DOHH2 (cell line): ENCODE measurements around the gene KIT.
"Not testable (repeated sequence)": the region's sequence is repeated elsewhere in the genome, so short reads cannot be mapped to it uniquely, and the experiment has no call there.

Experiments used
- H3F3A ChIP-seq: fragments of 200-600 bp; sonication (generic), shearing (Covaris generic); 2 replicates; pipeline ENCODE4 v1.6.0; 2016; ENCODE audit warnings: antibody characterized with exemption, mild to moderate bottlenecking; ENCODE audit not compliant: control insufficient read depth, insufficient read depth
- H3K27ac ChIP-seq: fragments of 200-600 bp; sonication (generic); 2 replicates; pipeline ENCODE4 v1.5.1; 2014; ENCODE audit warnings: low read depth, mild to moderate bottlenecking, low read length, moderate library complexity
- H3K27me3 ChIP-seq: fragments of 200-600 bp; sonication (generic); 2 replicates; pipeline ENCODE4 v1.6.1; 2014; ENCODE audit warnings: mild to moderate bottlenecking, low read length, mixed read lengths; ENCODE audit not compliant: control insufficient read depth
- H3K36me3 ChIP-seq: fragments of 200-600 bp; sonication (generic); 2 replicates; pipeline ENCODE4 v1.6.1; 2014; ENCODE audit warnings: mild to moderate bottlenecking, low read length, moderate library complexity, mixed read lengths; ENCODE audit not compliant: control insufficient read depth
- H3K4me1 ChIP-seq: fragments of 200-600 bp; sonication (generic); 2 replicates; pipeline ENCODE4 v1.6.1; 2014; ENCODE audit warnings: mild to moderate bottlenecking, low read length, mixed read lengths; ENCODE audit not compliant: control insufficient read depth
- H3K4me2 ChIP-seq: fragments of 200-600 bp; sonication (generic); 2 replicates; pipeline ENCODE4 v1.6.0; 2014; ENCODE audit warnings: mild to moderate bottlenecking, low read length, moderate library complexity
- H3K4me3 ChIP-seq: fragments of 200-600 bp; sonication (generic); 2 replicates; pipeline ENCODE4 v1.5.1; 2014; ENCODE audit warnings: mild to moderate bottlenecking, low read length, mixed read lengths
- H3K79me2 ChIP-seq: fragments of 200-600 bp; sonication (generic); 2 replicates; pipeline ENCODE4 v1.6.1; 2014; ENCODE audit warnings: mild to moderate bottlenecking, low read length, mixed read lengths; ENCODE audit not compliant: control insufficient read depth
- H3K9me2 ChIP-seq: fragments of 200-600 bp; sonication (generic); replicated peaks from 2 replicates; pipeline ENCODE4 v1.6.1; 2014; ENCODE audit warnings: mild to moderate bottlenecking, low read length, mixed read lengths; ENCODE audit not compliant: control insufficient read depth
- H3K9me3 ChIP-seq: fragments of 200-600 bp; sonication (generic); 2 replicates; pipeline ENCODE4 v1.6.1; 2014; ENCODE audit warnings: antibody characterized with exemption, low read length, mixed read lengths; ENCODE audit not compliant: control insufficient read depth, insufficient read depth
- H4K20me1 ChIP-seq: fragments of 200-600 bp; sonication (generic); 2 replicates; pipeline ENCODE4 v1.6.0; 2014; ENCODE audit warnings: low read depth, mild to moderate bottlenecking, antibody characterized with exemption, low read length, moderate library complexity; ENCODE audit not compliant: control insufficient read depth, insufficient read depth
- CTCF ChIP-seq: fragments of 200-600 bp; sonication (generic); IDR thresholded peaks from one replicate; pipeline ENCODE4 v1.5.1; 2014; ENCODE audit warnings: antibody characterized with exemption, mild to moderate bottlenecking, low read depth, low read length; ENCODE audit not compliant: poor library complexity, severe bottlenecking
- EZH2phosphoT487 ChIP-seq: fragments of 200-600 bp; sonication (generic); IDR thresholded peaks from 2 replicates; pipeline ENCODE4 v1.6.1; 2017; ENCODE audit warnings: borderline replicate concordance, mild to moderate bottlenecking, antibody characterized with exemption, low read length, moderate library complexity, mixed read lengths

KIT gene

GRCh38 chr4:54620773-54621172, 37.0 kb upstream of the KIT start:
- H4K20me1 ChIP-seq: no peaks in the 10 kb centered on the region
- no peak overlapping the region for H3K27ac ChIP-seq
- H3K36me3 ChIP-seq: no peaks in the 10 kb centered on the region
- H3K4me3 ChIP-seq: no peak overlapping the region
- TF ChIP-seq CTCF: no peak
- TF ChIP-seq EZH2phosphoT487: no peak
- H3K9me2 ChIP-seq: no peaks in the 10 kb centered on the region
- H3K4me2 ChIP-seq: no peak overlapping the region
- no peaks in the 10 kb centered on the region for H3F3A ChIP-seq
- H3K4me1 ChIP-seq: no peaks in the 10 kb centered on the region
- H3K27me3 ChIP-seq: no peaks in the 10 kb centered on the region
- no peaks in the 10 kb centered on the region for H3K79me2 ChIP-seq
- H3K9me3 ChIP-seq: no peaks in the 10 kb centered on the region

GRCh38 chr4:54625391-54625790, 32.4 kb upstream of the KIT start:
- Histone ChIP-seq H3K27ac (no peak overlapping the region), H4K20me1 (no peaks in the 10 kb centered on the region), H3K36me3 (no peaks in the 10 kb centered on the region), H3K4me3 (no peak overlapping the region), H3K4me2 (no peak overlapping the region), H3F3A (no peaks in the 10 kb centered on the region), H3K9me2 (no peaks in the 10 kb centered on the region), H3K79me2 (no peaks in the 10 kb centered on the region), H3K27me3 (no peaks in the 10 kb centered on the region), H3K9me3 (no peaks in the 10 kb centered on the region), H3K4me1 (no peaks in the 10 kb centered on the region)
- TF ChIP-seq EZH2phosphoT487: no peak
- no peak for TF ChIP-seq CTCF

GRCh38 chr4:54626113-54626512, 31.6 kb upstream of the KIT start:
- Histone ChIP-seq H3F3A (no peaks in the 10 kb centered on the region), H3K4me2 (no peak overlapping the region), H3K4me3 (no peak overlapping the region), H3K4me1 (no peaks in the 10 kb centered on the region), H3K27ac (no peak overlapping the region), H3K9me3 (no peaks in the 10 kb centered on the region), H4K20me1 (no peaks in the 10 kb centered on the region), H3K27me3 (no peaks in the 10 kb centered on the region), H3K79me2 (no peaks in the 10 kb centered on the region), H3K36me3 (no peaks in the 10 kb centered on the region), H3K9me2 (no peaks in the 10 kb centered on the region)
- no peak for TF ChIP-seq CTCF
- TF ChIP-seq EZH2phosphoT487: no peak

GRCh38 chr4:54632537-54632936, 25.2 kb upstream of the KIT start:
- Histone ChIP-seq H3K27me3 (no peaks in the 10 kb centered on the region), H3K36me3 (no peaks in the 10 kb centered on the region), H3K79me2 (no peaks in the 10 kb centered on the region), H3K9me3 (no peaks in the 10 kb centered on the region), H3F3A (no peaks in the 10 kb centered on the region), H3K4me3 (no peak overlapping the region), H4K20me1 (no peaks in the 10 kb centered on the region), H3K4me2 (no peak overlapping the region), H3K4me1 (no peaks in the 10 kb centered on the region), H3K9me2 (no peaks in the 10 kb centered on the region), H3K27ac (no peak overlapping the region)
- TF ChIP-seq EZH2phosphoT487 (no peak), CTCF (no peak)

GRCh38 chr4:54633102-54633740, 24.5 kb upstream of the KIT start:
- not testable (repeated sequence) for H3K36me3 ChIP-seq, H3K9me3 ChIP-seq, H3K9me2 ChIP-seq, H3K79me2 ChIP-seq, H4K20me1 ChIP-seq, H3K4me1 ChIP-seq, H3F3A ChIP-seq, H3K27me3 ChIP-seq, H3K4me3 ChIP-seq, H3K27ac ChIP-seq, H3K4me2 ChIP-seq
